ENCODE results near the gene ACKR1.
A peak's percentile ranks its signal among the peaks of the same experiment; 100 is the strongest.

The ACKR1 gene

DNA sequence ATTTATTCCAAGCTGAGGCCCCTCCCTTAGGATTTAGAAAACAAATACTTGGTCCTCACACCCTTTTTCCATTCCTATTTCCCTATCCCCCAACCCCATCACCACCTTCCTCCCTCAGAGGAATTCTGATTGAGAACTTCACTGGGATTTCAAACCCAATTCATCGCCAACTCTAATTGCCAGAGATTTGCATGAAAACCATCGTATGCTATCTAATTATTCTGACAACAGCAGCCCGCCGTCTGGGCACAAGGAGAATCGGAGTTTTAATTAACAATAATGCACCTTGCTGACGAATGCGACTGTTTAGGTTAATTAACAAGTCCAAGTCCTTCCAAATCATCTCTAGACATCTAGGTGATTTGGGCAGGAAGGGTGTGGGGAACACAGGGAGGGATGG lies 4.4 kb downstream of the ACKR1 start:
- H2AFZ ChIP-seq (ENCODE audit: low read length), result no peak overlapping the region
- no peaks in the 10 kb centered on the region for H3K27me3 ChIP-seq (ENCODE audit: insufficient read depth, low read length)
- TF ChIP-seq, protein P1, sequence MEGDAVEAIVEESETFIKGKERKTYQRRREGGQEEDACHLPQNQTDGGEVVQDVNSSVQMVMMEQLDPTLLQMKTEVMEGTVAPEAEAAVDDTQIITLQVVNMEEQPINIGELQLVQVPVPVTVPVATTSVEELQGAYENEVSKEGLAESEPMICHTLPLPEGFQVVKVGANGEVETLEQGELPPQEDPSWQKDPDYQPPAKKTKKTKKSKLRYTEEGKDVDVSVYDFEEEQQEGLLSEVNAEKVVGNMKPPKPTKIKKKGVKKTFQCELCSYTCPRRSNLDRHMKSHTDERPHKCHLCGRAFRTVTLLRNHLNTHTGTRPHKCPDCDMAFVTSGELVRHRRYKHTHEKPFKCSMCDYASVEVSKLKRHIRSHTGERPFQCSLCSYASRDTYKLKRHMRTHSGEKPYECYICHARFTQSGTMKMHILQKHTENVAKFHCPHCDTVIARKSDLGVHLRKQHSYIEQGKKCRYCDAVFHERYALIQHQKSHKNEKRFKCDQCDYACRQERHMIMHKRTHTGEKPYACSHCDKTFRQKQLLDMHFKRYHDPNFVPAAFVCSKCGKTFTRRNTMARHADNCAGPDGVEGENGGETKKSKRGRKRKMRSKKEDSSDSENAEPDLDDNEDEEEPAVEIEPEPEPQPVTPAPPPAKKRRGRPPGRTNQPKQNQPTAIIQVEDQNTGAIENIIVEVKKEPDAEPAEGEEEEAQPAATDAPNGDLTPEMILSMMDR (IDR thresholded peaks at IDR 0.05; ENCODE audit: low read length), result no peak
- TF ChIP-seq EZH2 (IDR thresholded peaks at IDR 0.05; ENCODE audit: borderline replicate concordance, low read length), result no peak
- H3K4me2 ChIP-seq (ENCODE audit: low read length), result no peak overlapping the region
- H3K4me1 ChIP-seq (ENCODE audit: insufficient read depth, low read length, severe bottlenecking), result no peaks in the 10 kb centered on the region
- H3F3A ChIP-seq (ENCODE audit: insufficient read depth, low read length), result no peaks in the 10 kb centered on the region
- H3K79me2 ChIP-seq (ENCODE audit: insufficient read depth, low read length), result no peaks in the 10 kb centered on the region
- H3K27ac ChIP-seq (ENCODE audit: low read depth, low read length, poor library complexity, severe bottlenecking), result no peak overlapping the region
- no peaks in the 10 kb centered on the region for H3K36me3 ChIP-seq (ENCODE audit: insufficient read depth, low read length)
- no peaks in the 10 kb centered on the region for H3K9me3 ChIP-seq (ENCODE audit: low read length)
- no peak overlapping the region for H3K9ac ChIP-seq (ENCODE audit: low read length)
- no peak overlapping the region for H3K4me3 ChIP-seq (ENCODE audit: low read depth, low read length, poor library complexity, severe bottlenecking)
- H3K9me2 ChIP-seq (ENCODE audit: low read depth, low read length), result no peaks in the 10 kb centered on the region
- H4K20me1 ChIP-seq (ENCODE audit: insufficient read depth, low read length), result no peaks in the 10 kb centered on the region

DNA sequence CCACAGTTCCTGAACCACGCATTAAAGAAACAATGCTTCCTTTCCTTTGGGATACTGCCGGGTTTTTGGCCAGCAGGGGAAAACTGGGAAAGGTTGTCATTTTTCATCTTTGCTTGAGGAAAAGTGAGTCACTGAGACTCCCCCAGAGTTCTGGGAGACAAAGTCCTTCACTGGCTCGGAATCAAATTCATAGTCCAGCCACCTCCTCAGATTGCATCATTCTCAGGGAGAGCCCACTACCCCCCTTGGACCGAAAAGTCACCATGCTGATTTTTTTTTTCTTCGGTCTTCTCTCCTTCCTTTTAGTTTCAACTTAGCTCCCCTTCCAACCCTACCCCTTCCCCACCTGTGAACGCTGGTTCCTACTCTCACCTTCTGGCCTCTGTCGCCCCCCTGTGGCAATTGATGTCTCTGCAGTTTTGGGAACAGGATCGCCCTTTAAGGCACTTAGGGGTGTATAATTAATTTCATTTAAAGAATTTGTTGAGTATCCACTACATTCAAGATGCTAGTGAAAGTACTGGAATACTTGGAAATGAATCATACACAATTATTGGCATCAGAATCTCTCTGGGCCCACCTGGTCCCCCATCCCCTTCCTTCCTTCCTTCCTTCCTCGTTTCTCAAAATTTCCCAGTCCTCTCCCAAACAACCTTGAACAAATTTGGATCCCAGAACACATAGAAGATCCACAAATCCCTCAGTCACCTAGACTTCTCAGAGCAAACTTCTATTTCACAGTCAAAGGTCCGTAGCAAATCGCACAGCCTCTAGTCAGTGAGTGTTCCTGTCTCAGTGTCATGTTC lies 6.9 kb downstream of the ACKR1 start:
- Histone ChIP-seq H3K4me1 (ENCODE audit: insufficient read depth, low read length, severe bottlenecking) (no peaks in the 10 kb centered on the region), H3F3A (ENCODE audit: insufficient read depth, low read length) (no peaks in the 10 kb centered on the region), H3K27ac (ENCODE audit: low read depth, low read length, poor library complexity, severe bottlenecking) (no peak overlapping the region), H3K27me3 (ENCODE audit: insufficient read depth, low read length) (no peaks in the 10 kb centered on the region), H3K36me3 (ENCODE audit: insufficient read depth, low read length) (no peaks in the 10 kb centered on the region), H3K9me2 (ENCODE audit: low read depth, low read length) (no peaks in the 10 kb centered on the region), H3K79me2 (ENCODE audit: insufficient read depth, low read length) (no peaks in the 10 kb centered on the region), H3K4me3 (ENCODE audit: low read depth, low read length, poor library complexity, severe bottlenecking) (no peak overlapping the region), H4K20me1 (ENCODE audit: insufficient read depth, low read length) (no peaks in the 10 kb centered on the region), H2AFZ (ENCODE audit: low read length) (no peak overlapping the region), H3K9me3 (ENCODE audit: low read length) (no peaks in the 10 kb centered on the region), H3K4me2 (ENCODE audit: low read length) (no peak overlapping the region), H3K9ac (ENCODE audit: low read length) (no peak overlapping the region)
- TF ChIP-seq, protein P1 (IDR thresholded peaks at IDR 0.05; ENCODE audit: low read length), result peak; percentile 87
- no peak for TF ChIP-seq EZH2 (IDR thresholded peaks at IDR 0.05; ENCODE audit: borderline replicate concordance, low read length)

DNA sequence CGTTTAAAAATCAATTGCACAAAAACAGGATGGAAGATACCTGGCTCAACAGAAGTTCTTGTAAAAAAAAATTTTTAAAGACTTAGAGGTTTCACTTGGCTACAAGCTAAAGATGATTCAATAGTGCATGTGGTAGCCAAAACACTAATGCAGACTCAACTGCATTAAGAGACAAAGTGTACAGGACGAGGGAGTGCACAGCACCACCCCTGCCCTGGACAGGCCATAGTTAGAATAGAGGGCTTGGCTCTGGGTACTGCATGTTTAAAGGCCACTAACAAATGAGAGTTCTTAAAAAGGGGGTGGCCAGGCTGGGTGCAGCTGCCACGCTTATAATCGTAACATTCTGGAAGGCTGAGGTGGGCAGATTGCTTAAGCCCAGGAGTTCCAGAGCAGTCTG lies 7.9 kb downstream of the ACKR1 start:
- no peak overlapping the region for H3K27ac ChIP-seq (ENCODE audit: low read depth, low read length, poor library complexity, severe bottlenecking)
- H3F3A ChIP-seq (ENCODE audit: insufficient read depth, low read length), result no peaks in the 10 kb centered on the region
- no peaks in the 10 kb centered on the region for H3K36me3 ChIP-seq (ENCODE audit: insufficient read depth, low read length)
- no peak overlapping the region for H3K4me3 ChIP-seq (ENCODE audit: low read depth, low read length, poor library complexity, severe bottlenecking)
- H3K4me1 ChIP-seq (ENCODE audit: insufficient read depth, low read length, severe bottlenecking), result no peaks in the 10 kb centered on the region
- no peak overlapping the region for H2AFZ ChIP-seq (ENCODE audit: low read length)
- no peaks in the 10 kb centered on the region for H4K20me1 ChIP-seq (ENCODE audit: insufficient read depth, low read length)
- H3K9ac ChIP-seq (ENCODE audit: low read length), result no peak overlapping the region
- H3K27me3 ChIP-seq (ENCODE audit: insufficient read depth, low read length), result no peaks in the 10 kb centered on the region
- no peaks in the 10 kb centered on the region for H3K9me3 ChIP-seq (ENCODE audit: low read length)
- TF ChIP-seq EZH2 (IDR thresholded peaks at IDR 0.05; ENCODE audit: borderline replicate concordance, low read length), result no peak
- TF ChIP-seq, protein P1 (IDR thresholded peaks at IDR 0.05; ENCODE audit: low read length), result no peak
- H3K9me2 ChIP-seq (ENCODE audit: low read depth, low read length), result no peaks in the 10 kb centered on the region
- no peak overlapping the region for H3K4me2 ChIP-seq (ENCODE audit: low read length)
- H3K79me2 ChIP-seq (ENCODE audit: insufficient read depth, low read length), result no peaks in the 10 kb centered on the region

Data from OCI-LY1 (cell line).